Daoy (cell line): ENCODE results near the gene UXS1. TPM values are rescaled to one million over a fixed set of nuclear protein-coding genes. Genes with fewer than 3 reads are reported as not detected.

ENCODE experiments used
- DNase-seq: peaks from one replicate; pipeline ENCODE4 v3.0.0-alpha.2; 2015; ENCODE audit warnings: low read depth
- total RNA-seq: library from RNA; depleted of rRNA; stranded (reverse); fragments of >200 nt; shearing (Covaris generic); gene quantifications from 2 replicates; pipeline ENCODE4 v1.2.3, GENCODE V29; 2014

The UXS1 gene
- total RNA-seq, 1 experiment from 2014 or later, result 31.0 TPM

DNA sequence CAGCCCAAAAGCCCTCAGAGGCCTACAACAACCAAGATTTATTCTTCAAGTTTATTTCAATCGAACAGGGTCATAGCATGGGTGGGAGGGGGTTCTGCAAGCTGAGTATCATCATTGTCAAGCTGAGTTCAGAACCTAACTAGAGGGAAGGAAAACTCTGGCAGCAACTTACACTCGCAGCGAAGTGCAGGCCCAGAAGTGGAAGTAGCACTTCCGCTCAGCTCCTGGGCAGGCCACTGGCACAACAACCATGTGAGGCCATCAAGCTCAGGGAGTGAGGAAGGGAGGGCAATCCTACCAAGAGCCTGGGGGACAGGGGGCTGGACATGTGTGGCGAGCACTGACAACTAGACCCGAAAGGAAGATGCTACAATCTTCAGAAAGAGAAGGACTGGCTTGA is 4.8 kb downstream of the UXS1 start:
- DNase-seq, result peak; percentile 7

DNA sequence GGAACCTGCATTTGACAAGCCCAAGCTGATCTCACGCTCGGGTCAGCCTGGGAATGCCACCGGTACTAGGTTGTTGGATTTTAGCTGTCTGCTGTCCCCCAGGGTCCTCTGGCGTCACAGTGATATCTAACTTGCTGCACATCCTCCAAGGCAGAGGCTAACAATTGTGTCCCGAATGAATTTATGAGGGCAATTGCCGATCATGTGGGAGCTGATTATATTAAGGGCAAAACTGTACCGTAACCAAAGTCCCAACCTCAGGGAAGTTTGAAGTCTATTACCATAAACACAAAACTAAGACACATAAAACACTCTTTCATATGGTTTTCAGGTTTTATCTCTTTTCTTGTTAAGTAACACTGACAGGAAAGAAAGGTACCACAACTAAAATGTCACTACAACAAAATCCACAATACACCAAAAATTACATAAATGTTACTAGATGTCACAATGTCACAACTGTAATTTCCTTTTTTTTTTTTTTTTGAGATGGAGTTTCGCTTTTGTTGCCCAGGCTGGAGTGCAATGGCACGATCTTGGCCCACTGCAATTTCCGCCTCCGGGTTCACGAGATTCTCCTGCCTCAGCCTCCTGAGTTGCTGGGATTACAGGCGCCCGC is 6.7 kb downstream of the UXS1 start:
- DNase-seq, result no peak

DNA sequence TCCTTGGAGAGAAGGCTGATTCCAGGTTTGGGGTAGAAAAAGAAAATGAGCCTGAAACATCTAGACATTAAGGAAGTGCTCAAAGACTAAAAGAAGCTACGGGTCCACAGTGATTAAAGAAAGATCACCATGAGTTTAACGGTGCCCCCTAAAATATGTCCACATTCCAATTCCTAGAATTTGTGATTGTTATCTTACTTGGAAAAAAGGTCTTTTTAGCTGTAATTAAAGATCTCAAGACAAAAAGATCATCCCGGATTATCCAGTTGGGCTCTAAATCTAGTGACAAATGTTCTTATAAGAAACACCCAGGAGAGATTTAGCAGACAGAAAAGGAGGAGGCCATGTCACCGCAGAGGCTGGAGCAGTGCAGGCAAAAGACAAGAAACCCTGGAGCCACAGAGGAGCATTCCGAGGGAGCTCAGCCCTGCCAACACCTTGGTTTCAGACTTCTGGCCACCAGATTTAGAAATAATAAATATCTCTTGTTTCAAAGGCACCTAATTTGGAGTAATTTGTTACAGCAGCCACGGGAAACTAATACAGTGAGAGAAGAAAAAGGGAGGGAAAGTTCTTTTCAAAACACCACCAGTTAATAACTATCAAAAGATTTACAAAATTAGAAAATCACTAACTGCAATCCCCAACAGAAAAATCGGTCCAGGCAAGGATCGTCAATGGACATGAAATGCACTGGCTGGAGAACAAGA is 8.5 kb downstream of the UXS1 start:
- no peak for DNase-seq

GRCh38 chr2:106184857-106185256 is 9.2 kb downstream of the UXS1 start:
- no peak for DNase-seq

- DNase-seq, result no peak
Measured at GRCh38 chr2:106184394-106184793, 9.7 kb downstream of the UXS1 start.

DNA sequence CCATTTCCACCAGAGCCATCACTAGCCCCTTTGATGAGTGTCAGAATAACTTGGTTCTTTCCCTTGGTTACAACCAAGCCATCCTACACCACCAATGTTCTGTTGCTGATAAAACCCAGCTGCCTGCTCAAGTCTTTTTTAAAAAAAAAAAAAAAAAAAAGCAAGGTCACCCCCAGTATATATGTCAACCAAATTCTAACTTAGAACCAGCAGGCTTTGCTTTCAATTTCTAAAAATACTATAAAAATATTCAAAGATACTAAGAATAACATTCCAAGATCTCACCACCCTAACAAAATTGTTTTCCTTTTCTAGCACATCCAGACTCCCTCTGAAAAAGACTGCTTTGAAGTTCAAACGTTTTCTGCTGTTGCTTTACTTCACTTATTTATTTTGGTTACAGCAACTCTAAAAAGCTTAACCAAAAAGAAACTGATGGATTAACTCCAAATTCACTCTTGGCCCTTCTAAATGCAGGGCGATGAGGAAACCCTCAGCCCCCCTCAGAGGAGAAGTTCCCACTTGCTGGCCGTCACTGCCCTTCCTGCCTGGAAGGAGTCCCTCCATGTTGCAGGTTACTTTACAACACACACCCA is 10.9 kb downstream of the UXS1 start:
- DNase-seq, result no peak

DNA sequence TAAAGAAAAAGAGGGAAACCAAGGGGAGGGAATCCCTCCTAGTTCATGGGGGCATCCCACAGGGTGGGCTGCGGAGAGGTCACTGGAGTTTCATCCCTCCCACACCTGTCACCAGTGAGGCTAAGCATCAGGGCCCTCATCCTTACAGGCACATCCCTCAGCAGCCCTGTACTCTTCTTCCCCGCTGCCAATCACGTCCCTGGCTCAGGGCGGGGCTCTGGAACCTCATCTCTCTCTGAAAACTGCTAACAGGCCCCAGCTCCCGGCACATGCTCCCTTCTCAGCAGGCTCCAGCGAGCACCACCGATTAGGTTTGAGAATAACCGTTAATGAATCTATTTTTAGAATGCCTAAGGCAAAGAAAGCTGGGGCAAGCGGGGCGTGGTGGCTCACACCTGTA is 13.0 kb downstream of the UXS1 start:
- no peak for DNase-seq

DNA sequence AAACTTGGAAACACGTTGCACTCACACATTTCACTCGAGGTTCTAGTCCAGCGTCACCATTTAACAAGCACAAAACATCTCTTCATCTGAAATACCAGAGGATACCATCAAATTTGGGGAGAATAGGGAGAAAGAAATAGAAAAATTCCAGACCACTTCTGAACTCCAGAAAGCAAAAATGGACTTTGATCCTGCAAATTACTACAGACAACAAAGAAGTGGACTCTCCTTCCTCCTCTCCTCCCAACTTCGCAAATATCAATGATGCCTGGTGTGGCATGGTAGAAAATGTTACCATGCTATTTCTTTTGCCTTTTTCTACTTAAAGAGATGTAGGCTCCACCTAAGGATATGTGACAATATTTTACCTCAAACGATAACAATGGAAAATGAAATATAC is 13.5 kb downstream of the UXS1 start:
- DNase-seq, result no peak

GRCh38 chr2:106178716-106179115 is 15.4 kb downstream of the UXS1 start:
- no peak for DNase-seq

GRCh38 chr2:106177581-106177980 is 16.5 kb downstream of the UXS1 start:
- no peak for DNase-seq

- no peak for DNase-seq
Measured at GRCh38 chr2:106176446-106177099, 17.5 kb downstream of the UXS1 start.

GRCh38 chr2:106175086-106175850 is 18.8 kb downstream of the UXS1 start:
- no peak for DNase-seq

DNA sequence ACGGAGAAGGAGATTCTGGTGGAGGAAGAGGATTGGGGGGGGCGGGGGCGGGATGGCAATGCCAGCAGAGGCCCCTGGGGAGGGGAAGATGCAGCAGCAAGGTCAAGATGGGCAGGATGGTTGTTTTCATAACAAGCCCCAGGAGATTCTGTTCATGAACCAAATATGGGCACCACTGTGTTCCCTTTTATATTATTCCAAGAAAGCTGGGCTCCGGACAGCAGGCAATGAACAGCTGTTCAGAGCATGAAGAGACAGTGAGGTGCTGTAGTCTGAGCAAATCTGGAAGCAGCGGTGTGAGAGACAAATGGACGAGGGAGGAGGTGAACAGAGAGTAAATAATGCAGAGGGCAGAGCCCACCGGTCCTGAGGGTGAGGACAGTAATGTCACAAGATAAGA is 20.0 kb downstream of the UXS1 start:
- no peak for DNase-seq

DNA sequence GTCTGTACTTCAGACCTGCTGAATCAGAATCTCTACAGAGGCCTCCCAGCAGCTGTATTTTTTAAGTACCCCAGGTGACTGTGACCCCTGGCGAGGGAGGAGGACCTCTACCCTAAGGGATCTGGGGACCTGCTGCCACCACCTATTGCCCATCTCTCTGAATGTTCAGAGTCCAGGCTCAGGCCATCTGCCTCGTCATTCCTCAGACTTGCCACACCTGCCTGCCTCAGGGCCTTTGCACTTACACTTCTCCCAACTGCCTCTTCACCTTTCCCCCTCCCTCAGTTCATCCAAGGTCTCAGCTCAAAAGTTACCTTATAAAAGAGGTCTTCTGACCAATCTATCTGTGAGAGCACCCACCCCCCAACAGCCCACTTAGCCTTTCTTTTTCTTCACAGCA is 21.5 kb downstream of the UXS1 start:
- no peak for DNase-seq

GRCh38 chr2:106168657-106169056 is 25.4 kb downstream of the UXS1 start:
- DNase-seq, result no peak

GRCh38 chr2:106167067-106167466 is 27.0 kb downstream of the UXS1 start:
- DNase-seq, result no peak

GRCh38 chr2:106165561-106165960 is 28.5 kb downstream of the UXS1 start:
- no peak for DNase-seq

DNA sequence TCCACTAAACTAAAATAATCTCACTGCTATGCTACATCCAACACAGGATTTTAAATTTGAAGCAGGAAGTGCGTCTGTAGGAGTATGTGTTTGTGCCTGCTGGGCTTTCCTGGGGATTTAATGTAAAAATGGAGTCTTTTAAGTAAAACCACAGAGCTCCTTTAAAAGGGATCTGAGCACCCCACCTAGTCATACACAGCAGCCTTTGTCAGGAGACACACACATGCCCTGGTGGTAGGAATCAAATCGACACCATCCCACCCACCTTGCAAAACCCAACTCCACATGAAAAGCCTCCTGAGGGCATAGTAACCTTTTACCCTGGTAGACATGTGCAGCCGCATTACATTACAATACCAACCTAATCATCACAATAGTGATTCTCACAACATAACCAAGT is 29.1 kb downstream of the UXS1 start:
- DNase-seq, result no peak

GRCh38 chr2:106163948-106164545 is 30.1 kb downstream of the UXS1 start:
- no peak for DNase-seq

- DNase-seq, result peak; percentile 9
Measured at GRCh38 chr2:106161938-106162820, 31.9 kb downstream of the UXS1 start.

DNA sequence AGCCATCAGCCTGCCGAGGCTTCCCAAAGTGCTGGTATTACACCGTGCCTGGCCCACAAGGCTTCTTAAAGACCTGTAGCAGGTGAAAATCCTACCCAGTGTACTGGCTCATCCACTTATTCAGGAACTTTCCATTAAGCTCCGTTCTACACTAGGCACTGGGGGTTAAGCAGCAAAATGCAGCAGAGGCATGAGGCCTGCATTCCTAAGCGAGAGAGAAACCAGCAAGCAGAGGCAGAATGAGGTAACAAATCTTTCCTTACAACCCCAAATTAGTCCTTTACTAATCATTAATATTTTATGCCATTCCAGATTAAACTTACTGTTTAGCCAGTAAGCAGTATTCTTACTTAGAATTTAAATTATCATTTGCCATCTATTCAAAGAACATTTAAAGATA is 32.8 kb downstream of the UXS1 start:
- DNase-seq, result no peak
